ENCODE measurements around the gene PASK.
"Not testable (repeated sequence)": the region's sequence is repeated elsewhere in the genome, so short reads cannot be mapped to it uniquely, and the experiment has no call there.

Gene PASK

GRCh38 chr2:241148891-241149674 is at the start of gene PASK:
Gene PASK (minus strand): TSS chr2:241149472. CDS start chr2:241143032, 6,440 bp downstream.
- peak; percentile 97 for DNase-seq (ENCODE audit: low spot score)

- no peak for DNase-seq (ENCODE audit: low spot score)
Measured at GRCh38 chr2:241198381-241199279, 49.4 kb upstream of the PASK start.

- DNase-seq (ENCODE audit: low spot score) = no peak
Measured at GRCh38 chr2:241197947-241198346, 48.7 kb upstream of the PASK start.

- DNase-seq (ENCODE audit: low spot score) = not testable (repeated sequence)
Measured at GRCh38 chr2:241197246-241197645, 48.0 kb upstream of the PASK start.

- no peak for DNase-seq (ENCODE audit: low spot score)
Measured at GRCh38 chr2:241195506-241196130, 46.3 kb upstream of the PASK start.

- no peak for DNase-seq (ENCODE audit: low spot score)
Measured at GRCh38 chr2:241194811-241195210, 45.5 kb upstream of the PASK start.

- DNase-seq (ENCODE audit: low spot score) = no peak
Measured at GRCh38 chr2:241193271-241193670, 44.0 kb upstream of the PASK start.

- DNase-seq (ENCODE audit: low spot score) = no peak
Measured at GRCh38 chr2:241191081-241191480, 41.8 kb upstream of the PASK start.

GRCh38 chr2:241190291-241190981 is 41.2 kb upstream of the PASK start:
- no peak for DNase-seq (ENCODE audit: low spot score)

- DNase-seq (ENCODE audit: low spot score) = no peak
Measured at GRCh38 chr2:241189856-241190201, 40.6 kb upstream of the PASK start.

GRCh38 chr2:241189093-241189855 is 40.0 kb upstream of the PASK start:
- no peak for DNase-seq (ENCODE audit: low spot score)

GRCh38 chr2:241188361-241189092 is 39.3 kb upstream of the PASK start, which contains the start of gene ANO7:
Gene ANO7 (plus strand): TSS chr2:241188677. CDS start chr2:241190064, 1,387 bp downstream.
- no peak for DNase-seq (ENCODE audit: low spot score)

GRCh38 chr2:241187918-241188234 is 38.6 kb upstream of the PASK start:
- DNase-seq (ENCODE audit: low spot score) = no peak

- DNase-seq (ENCODE audit: low spot score) = no peak
Measured at GRCh38 chr2:241187101-241187917, 38.0 kb upstream of the PASK start.

GRCh38 chr2:241185961-241186360 is 36.7 kb upstream of the PASK start:
- DNase-seq (ENCODE audit: low spot score) = no peak

GRCh38 chr2:241184901-241185300 is 35.6 kb upstream of the PASK start:
- no peak for DNase-seq (ENCODE audit: low spot score)

- no peak for DNase-seq (ENCODE audit: low spot score)
Measured at GRCh38 chr2:241183221-241183620, 33.9 kb upstream of the PASK start.

GRCh38 chr2:241182531-241183133 is 33.4 kb upstream of the PASK start:
- no peak for DNase-seq (ENCODE audit: low spot score)

- DNase-seq (ENCODE audit: low spot score) = no peak
Measured at GRCh38 chr2:241182126-241182525, 32.9 kb upstream of the PASK start.
